HG02884 (cell line): Measurements from ENCODE around the gene CLCN2.
"Not testable (repeated sequence)": the region's sequence is repeated elsewhere in the genome, so short reads cannot be mapped to it uniquely, and the experiment has no call there.

Source experiments
- ATAC-seq: cut with Tn5 transposase; IDR thresholded peaks from one replicate; pipeline ENCODE4 v1.9.1; 2021; ENCODE audit warnings: mild to moderate bottlenecking, moderate library complexity; ENCODE audit not compliant: unreplicated experiment

The CLCN2 gene

GRCh38 chr3:184347321-184348056, 13.9 kb downstream of the CLCN2 start:
- ATAC-seq, result no peak

DNA sequence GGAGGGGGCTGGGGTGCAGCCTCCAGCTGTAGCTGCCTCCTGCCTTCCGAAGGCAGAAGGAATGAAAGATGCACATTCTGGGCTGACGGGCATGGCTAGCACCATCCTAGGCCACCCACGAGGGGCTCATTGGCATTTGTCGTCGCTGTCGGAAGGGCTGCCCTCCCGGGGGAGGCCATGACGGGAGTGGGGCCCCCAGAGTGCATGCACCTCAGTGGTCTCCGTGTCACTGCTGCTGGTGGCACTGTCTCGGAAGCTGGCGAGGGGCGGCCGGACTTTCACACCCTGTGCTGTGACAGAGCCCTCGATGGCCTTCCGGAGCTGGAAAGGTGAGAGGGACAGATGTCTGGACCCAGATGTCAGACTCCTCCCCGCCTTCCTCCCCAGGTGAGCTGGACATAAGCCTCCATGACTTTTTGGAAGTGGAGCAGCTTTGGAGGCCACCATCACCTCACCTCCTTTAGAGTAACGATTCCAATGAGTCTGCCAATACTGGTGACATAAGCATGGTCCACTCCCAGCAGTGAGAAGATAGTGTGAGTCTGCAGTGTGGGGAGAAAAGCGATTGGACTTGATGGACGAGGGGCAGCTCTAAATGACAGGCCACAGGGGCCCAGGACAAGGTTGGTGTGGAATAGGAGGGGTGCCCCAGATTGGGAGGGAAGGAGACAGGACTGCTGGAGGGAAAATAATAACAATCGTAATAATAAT, 14.8 kb downstream of the CLCN2 start:
- ATAC-seq, result no peak

- ATAC-seq, result no peak
These were observed 15.9 kb downstream of the CLCN2 start for GRCh38 chr3:184345317-184346144.

- ATAC-seq, result no peak
These were observed 16.7 kb downstream of the CLCN2 start for GRCh38 chr3:184344579-184345316.

- ATAC-seq, result no peak
These were observed 18.1 kb downstream of the CLCN2 start for GRCh38 chr3:184343200-184343876.

- no peak for ATAC-seq
These were observed 19.5 kb downstream of the CLCN2 start for GRCh38 chr3:184341925-184342324.

DNA sequence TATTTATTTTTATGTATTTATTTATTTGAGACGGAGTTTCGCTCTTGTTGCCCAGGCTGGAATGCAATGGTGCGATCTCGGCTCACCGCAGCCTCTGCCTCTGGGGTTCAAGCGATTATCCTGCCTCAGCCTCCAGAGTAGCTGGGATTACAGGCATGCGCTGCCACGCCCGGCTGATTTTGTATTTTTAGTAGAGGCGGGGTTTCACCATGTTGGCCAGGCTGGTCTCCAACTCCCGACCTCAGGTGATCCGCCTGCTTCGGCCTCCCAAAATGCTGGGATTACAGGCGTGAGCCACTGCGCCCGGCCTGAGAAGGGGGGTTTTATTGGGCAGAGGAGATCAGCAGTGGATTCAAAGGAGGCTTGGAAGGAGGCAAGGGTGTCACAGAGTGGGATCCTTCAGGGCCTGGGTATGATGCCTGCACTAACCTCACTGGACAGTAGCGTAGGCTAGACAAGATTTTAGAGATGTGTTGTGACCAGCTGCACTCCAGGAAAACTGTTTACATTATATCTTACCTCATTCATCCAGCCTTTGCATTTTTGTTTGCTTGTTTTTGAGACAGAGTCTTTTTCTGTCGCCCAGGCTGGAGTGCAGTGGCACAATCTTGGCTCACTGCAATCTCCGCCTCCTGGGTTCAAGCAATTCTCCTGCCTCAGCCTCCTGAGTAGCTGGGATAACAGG, 21.8 kb downstream of the CLCN2 start:
- ATAC-seq, result not testable (repeated sequence)

GRCh38 chr3:184339001-184339400, 22.4 kb downstream of the CLCN2 start:
- no peak for ATAC-seq

- ATAC-seq, result no peak
These were observed 22.9 kb downstream of the CLCN2 start for GRCh38 chr3:184338511-184338945.

- ATAC-seq, result no peak
These were observed 23.4 kb downstream of the CLCN2 start for GRCh38 chr3:184337981-184338380.

DNA sequence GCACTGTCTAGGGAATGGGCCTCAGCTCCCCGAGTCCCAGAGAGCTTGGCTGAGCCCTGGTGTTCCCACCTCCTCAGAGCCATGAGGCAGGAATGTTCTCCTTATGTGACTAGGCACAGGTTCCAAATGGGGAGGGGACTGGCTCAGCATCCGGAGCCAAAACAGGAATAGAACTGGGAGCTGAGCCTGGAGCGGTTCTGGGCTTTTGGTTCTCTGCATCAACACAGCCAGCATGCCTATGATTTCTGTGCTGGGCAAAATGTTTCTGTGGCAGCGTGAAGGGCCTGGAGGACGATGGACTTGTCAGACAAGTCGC, 24.0 kb downstream of the CLCN2 start, which contains the start of gene FAM131A:
FAM131A (plus strand) TSS at position 202 of the 316 bp plus-strand sequence; CDS start at position 233, 31 bp downstream.
- no peak for ATAC-seq

DNA sequence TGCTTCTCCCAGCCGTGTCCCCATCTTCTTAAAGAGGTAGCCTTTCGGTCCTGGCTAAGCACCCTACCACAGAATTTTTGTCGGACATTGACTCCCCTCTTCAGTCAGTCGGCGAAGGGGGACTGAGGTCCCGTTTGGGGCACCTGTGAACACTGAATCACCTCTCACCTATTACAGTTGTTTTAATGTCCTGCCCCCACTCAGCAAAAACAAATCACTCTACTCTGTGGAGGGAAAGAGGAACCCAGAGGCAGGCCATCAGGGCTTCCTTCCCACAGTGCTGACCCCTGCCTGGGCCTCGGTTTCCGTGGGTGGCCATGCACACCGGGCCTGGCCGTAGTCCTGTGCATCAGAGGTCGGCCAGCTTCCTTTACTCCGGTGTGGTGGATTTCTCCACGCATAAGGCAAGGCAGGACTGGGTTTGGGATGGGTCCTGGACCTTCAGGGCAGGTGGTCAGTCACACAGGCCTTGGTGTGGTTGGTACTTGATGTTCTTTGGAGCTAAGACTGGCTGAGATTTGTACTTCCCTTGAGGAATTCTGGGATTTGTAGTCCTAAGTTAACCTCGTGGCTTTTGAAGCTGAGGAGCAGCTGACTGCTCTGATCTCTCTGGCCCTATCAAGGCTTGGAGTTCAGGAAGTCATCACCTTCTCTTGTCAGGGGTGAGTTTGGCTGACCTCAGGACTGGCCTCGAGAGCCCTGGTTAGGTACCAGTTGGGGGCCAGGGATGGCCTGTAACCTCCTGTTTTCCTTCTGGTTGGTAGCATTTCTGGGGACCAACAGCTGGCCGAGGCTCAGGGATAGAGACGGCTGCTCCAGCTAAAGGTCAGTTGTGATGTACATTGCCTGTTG, 24.6 kb downstream of the CLCN2 start:
- ATAC-seq, result no peak

DNA sequence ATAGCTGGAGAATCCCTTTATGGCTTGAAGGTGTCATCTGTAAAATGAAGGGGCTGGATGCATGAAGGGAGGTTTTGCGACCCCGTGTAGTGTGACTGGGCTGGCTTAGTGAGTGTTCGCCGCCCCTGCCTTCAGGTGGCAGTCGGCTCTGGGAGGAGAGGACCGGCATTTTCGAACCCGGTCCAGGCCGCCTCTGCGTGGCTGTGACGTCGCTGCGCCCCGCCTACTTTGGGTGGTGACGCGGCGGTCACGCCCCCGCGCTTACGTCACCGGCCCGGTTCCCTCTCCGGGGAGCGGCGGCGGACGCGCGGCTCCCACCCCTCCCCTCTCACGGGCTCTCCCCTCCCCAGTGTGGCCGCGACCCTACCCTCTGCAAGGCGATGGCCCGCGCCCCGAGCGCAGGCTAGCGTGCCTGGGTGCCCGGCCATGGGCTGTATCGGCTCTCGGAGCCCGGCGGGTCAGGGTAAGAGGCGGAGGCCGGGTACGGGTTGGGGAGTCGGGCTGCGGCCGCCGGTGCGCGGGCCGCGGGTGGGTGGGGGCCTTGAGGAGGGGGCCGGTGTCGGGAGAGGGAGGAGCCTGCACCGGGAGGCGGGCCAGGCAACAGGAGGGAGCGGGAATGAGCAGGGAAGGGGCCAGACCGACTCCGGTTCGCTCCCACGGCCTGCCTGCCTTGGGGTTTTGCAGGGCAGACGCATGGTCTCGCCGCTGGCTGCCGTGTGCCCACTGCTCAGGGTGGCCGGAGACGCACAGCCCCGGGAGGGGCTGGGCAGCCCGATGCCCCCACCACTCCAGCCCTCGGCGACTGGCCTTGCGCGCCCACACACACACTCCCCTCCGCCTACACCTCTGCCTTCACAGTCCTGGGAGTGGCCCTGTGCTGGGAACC, 25.5 kb downstream of the CLCN2 start:
- ATAC-seq, result peak; percentile 58

DNA sequence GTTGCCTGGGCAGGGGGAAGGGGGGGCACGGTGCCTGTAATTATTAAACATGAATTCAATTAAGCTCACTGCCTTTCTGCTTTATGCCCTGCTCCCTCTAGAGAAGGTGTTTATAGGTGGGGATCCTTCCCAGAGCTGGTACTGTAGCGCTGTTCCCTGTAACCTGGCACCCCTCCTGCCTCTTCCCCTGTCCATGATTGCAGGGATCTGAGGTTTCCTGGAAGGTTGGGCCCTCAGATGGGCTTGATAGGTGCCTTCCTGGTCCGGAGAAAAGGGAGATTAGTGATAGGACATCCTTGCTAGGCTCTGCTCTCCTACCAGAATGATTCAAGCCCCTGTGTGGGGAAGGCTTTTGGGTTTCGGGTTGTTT, 26.1 kb downstream of the CLCN2 start:
- peak; percentile 15 for ATAC-seq

DNA sequence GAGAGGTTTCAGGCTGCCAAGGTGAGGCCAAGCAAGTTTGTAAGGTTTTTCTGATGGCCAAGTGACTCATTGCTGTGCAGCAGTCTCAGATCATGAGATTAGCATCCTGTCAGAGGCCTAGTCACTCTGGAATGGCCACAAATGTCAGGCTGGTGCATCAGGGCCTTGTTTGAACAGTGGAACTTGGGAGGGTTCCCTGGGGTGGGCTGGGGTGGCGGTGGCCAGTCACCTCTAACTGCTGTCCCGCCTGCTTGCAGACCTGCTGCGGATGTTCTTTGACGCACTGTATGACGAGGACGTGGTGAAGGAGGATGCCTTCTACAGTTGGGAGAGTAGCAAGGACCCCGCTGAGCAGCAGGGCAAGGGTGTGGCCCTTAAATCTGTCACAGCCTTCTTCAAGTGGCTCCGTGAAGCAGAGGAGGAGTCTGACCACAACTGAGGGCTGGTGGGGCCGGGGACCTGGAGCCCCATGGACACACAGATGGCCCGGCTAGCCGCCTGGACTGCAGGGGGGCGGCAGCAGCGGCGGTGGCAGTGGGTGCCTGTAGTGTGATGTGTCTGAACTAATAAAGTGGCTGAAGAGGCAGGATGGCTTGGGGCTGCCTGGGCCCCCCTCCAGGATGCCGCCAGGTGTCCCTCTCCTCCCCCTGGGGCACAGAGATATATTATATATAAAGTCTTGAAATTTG, 26.8 kb downstream of the CLCN2 start:
- no peak for ATAC-seq

- no peak for ATAC-seq
These were observed 27.7 kb downstream of the CLCN2 start for GRCh38 chr3:184333700-184334099.

DNA sequence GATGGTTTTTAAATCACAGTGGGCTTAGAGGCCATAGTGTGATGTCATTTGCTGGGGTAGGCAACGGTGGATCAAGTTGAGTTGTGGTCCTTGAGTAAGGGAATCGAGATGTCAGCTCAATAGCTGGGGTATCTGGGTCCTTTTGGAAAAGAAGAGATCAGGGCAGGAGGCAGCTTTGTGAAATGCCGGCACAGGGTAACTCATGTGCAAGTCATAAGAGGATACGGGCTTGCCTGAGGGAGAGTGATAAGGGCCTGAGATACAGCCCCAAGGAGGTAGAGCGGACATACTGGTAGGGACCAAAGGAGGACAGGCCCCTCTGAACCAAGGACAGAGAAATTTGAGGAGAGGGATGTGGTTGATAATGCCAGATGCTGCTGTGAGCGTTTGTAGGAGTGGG, 28.2 kb downstream of the CLCN2 start:
- ATAC-seq, result no peak
